Pulmonary artery endothelial cell (primary cell): ENCODE results near the gene APEX2. TPM values are rescaled to one million over a fixed set of nuclear protein-coding genes. Genes with fewer than 3 reads are reported as not detected.
"Not testable (repeated sequence)": the region's sequence is repeated elsewhere in the genome, so short reads cannot be mapped to it uniquely, and the experiment has no call there.

ENCODE experiments used
- DNase-seq: peaks from one replicate; pipeline ENCODE4 v3.0.0-alpha.2; 2011; ENCODE audit warnings: low read depth, low spot score
- total RNA-seq: library from RNA; depleted of rRNA; stranded (reverse); fragments of >200 nt; gene quantifications from 2 replicates; pipeline ENCODE4 v1.2.3, GENCODE V29; 2014

The APEX2 gene
- total RNA-seq, 1 donor from 2014 or later, result 11.4 TPM

DNA sequence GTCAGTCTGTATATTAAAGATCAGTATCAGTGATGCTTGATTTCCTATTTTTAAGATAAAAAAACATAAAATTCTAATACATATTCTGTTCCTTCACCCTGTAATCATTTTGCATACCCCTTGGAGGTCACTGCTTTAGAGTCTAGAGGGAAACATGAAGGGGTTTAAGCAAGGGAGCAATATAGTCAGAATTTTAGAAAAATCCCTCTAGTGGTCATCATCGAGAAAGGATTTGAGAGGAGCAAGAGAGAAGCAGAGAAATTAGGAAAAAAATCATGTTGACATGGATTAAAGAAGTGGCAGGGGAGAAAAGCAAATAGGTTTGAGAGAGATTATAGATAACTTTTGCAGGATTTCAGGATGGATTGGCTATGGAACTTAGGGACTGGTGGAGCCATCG is 11.1 kb downstream of the APEX2 start:
- DNase-seq, result no peak

DNA sequence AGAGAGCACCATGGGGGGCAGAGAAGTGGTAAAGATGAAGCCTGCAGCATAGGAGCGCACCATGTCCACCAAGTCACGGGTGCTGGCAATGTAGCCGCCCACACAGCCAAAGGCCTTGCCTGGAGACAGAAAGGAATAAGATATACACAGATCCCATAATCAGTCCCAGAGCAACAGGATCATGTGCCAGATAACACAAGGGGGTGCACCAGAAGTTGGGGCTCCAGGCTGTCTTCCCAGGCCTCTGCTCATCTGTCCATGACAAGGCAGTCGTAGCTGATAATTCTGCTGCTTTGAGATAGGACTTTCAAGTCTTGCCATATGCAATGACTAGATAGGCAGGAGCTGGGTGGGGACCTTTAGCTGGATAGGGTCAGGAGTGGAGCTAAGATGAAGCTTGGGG is 14.7 kb downstream of the APEX2 start:
- no peak for DNase-seq

GRCh38 chrX:55026143-55026542 is 26.0 kb downstream of the APEX2 start:
- no peak for DNase-seq

DNA sequence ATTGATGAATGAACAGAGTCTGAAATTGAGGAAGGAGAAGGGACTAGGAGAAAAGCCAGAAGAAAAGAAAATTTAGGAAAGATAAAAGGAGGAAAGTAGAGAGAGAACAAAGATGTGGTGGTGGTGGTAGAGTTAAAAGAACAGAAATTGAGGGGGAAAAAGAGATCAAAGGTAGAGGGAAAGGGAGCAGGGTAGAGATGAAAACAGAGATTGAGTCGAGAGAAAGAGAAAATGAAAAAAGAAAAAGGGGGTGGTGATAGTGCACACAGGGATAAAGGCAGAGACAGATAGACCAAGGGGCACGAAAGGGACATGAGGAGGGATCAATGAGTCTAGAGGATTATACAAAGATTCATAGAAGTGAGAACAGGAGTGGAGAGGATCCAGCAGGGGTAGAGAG is 26.7 kb downstream of the APEX2 start:
- DNase-seq, result no peak

- DNase-seq, result no peak
These were observed 27.9 kb downstream of the APEX2 start for GRCh38 chrX:55028040-55028439.

DNA sequence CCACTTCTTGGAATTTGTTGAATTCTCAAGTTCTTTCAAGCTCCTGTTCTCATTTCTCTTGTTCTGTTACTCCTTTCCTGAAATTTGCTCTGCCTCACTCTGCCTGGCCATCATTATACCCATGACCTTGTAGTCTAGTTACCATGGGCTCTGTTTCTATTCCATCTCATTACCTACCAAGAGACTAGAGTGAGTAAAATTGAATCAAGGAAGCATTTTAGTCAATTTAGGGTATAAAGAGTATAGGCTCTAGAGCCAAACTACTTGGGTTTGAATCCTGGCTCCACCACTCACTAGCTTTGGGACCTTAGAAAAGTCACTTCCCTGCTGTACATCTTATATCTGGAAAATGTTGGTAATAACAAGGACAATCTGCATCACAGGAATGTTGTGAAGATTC is 28.4 kb downstream of the APEX2 start:
- DNase-seq, result no peak

DNA sequence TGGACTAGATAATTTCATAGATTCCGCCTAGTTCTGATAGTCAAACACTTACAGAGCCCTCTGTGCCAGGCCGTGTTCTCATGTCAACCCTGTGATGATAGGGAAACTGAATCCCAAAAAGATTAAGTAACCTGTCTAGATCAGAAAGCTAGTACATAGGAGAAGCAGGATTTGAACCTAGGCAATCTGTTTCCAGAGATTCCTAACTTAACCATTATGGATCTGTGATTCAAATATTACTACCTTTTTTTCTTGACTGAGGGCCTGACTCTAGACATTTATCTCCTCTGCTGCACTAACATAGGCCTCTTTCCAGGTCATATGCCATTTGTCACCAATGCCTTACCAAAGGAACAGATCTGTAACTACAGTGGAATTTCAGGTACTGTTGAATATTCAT is 29.1 kb downstream of the APEX2 start:
- DNase-seq, result no peak

- no peak for DNase-seq
These were observed 30.4 kb downstream of the APEX2 start, which contains the start of gene ALAS2 for GRCh38 chrX:55030271-55031205. Gene ALAS2 (minus strand): TSS chrX:55030977. CDS start chrX:55026000, 4,977 bp downstream.

GRCh38 chrX:55033429-55033828 is 33.3 kb downstream of the APEX2 start:
- no peak for DNase-seq

GRCh38 chrX:55039471-55039870 is 39.3 kb downstream of the APEX2 start:
- DNase-seq, result no peak

DNA sequence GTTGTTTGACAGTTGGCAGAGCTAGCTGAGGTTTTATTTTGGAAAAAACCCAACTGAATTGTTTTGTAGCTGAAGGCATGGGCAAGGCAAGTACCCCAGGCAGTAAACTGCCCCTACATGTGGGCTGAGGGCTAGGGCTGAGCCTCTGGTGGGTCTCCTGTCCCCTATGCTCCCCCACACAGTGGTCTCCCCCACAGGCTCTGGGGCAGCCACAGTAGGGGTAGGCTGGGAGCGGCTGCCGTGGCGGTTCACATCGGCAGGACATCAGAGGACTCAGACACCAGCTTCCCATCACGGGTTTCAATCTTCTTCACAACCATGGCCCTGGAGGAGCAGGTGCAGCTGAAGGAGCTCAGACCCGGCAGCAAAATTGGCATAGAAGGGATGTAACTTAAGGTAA is 41.4 kb downstream of the APEX2 start:
- DNase-seq, result no peak

GRCh38 chrX:55050599-55050998 is 50.4 kb downstream of the APEX2 start:
- not testable (repeated sequence) for DNase-seq

DNA sequence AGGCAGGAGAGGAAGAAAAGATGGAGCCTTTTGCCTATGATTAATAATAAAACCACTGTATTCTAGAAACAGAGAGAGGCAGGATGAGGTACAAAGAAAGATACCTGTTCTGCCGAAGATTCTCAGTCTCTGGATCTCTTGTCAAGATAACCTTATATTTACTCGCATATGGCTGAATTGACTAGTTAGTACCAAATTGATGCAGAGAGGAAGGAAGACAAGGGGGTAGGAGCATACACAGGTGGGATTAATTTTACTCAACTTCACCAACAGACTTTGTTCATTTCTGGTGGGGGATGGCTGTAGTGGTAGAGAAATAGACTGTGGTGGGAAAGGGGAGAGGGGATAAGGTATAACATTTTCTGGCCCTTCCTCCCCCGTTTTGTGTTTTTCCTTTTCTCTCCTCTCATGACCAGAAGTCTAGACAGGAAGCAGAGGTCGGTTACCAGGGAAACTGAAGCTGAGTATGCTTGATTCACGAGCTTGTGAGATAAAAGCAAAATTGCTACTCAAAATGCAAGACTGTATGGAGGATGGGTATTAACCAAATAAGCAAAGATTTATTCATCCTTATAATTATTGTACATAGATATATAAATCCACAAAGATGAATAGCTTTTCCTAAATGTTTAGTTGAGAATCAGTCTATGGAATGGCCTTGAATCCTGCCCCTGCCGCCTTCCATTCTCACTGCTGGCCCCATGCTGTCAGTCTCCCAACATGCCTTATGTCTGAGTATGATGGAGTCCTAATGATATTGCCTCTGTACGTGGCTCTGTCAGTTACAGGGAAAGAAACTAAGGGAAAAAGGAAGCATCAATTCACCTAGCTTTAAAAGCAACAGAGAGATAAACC is 56.9 kb downstream of the APEX2 start:
- DNase-seq, result peak; percentile 52

GRCh38 chrX:55057675-55058249 is 57.6 kb downstream of the APEX2 start:
- peak; percentile 10 for DNase-seq

Other genes starting within 250 kb of the APEX2 start
- not detected in 2 replicates for gene ITIH6, start 202.1 kb upstream of the APEX2 start, total RNA-seq
- gene MAGED2, start 192.6 kb upstream of the APEX2 start, total RNA-seq, result 177 and 219 TPM in 2 replicates
- gene TRO, start 79.5 kb upstream of the APEX2 start, total RNA-seq, result 1.6 and 7.2 TPM in 2 replicates
- gene PFKFB1, start 6.2 kb upstream of the APEX2 start, total RNA-seq, result not detected in 2 replicates
- not detected in 2 replicates for gene ALAS2, start 30.6 kb downstream of the APEX2 start, total RNA-seq
- gene PAGE2B, start 74.7 kb downstream of the APEX2 start, total RNA-seq, result not detected in 2 replicates
- not detected in 2 replicates for gene PAGE2, start 88.7 kb downstream of the APEX2 start, total RNA-seq
- not detected in 2 replicates for gene PAGE5, start 220.0 kb downstream of the APEX2 start, total RNA-seq